Lower leg skin (tissue), 4 donors: ENCODE results near the gene ARIH1. TPM values are rescaled to one million over a fixed set of nuclear protein-coding genes. Genes with fewer than 3 reads are reported as not detected.

Source experiments
- DNase-seq, 2 donors: peaks; one replicate each; pipeline ENCODE4 v3.0.0-alpha.2; 2019; ENCODE audit warnings: low spot score in 2 of 2
- H3K4me3 ChIP-seq: fragments of 200-600 bp; sonication (generic); 2 replicates; pipeline ENCODE4 v1.5.1; 2017; ENCODE audit warnings: mild to moderate bottlenecking, low read depth; ENCODE audit not compliant: poor library complexity, severe bottlenecking
- POLR2A ChIP-seq, 2 donors: fragments of 450-650 bp; IDR thresholded peaks; one replicate each; pipeline ENCODE4 v1.6.1; 2016 to 2017; ENCODE audit warnings: antibody characterized with exemption in 2 of 2, mild to moderate bottlenecking in 1 of 2, moderate library complexity in 1 of 2
- WGBS, 2 donors: methylation state at CpG; one replicate each; pipeline ENCODE4 v1.1.5; 2018; 5-methylcytosine and 5-hydroxymethylcytosine counted together
- intact Hi-C: fragments of 100-400 bp; cut with DNase I; formaldehyde crosslinking; loops from one replicate; pipeline ENCODE4 v1.15.0; 2023; ENCODE audit warnings: low total_unique reads
- total RNA-seq, 4 donors: library from RNA; depleted of rRNA; stranded (reverse); fragments of >200 nt; gene quantifications; one replicate each; pipeline ENCODE4 v1.1.0, GENCODE V29; 2016
- TF ChIP-seq, protein P1 (sequence below), 3 donors: fragments of 450-650 bp; IDR thresholded peaks; one replicate each; pipeline ENCODE4 v1.5.1; 2016; ENCODE audit warnings: antibody characterized with exemption in 3 of 3, mild to moderate bottlenecking in 3 of 3, moderate library complexity in 2 of 3

The ARIH1 gene
- total RNA-seq, 4 donors from 2014 or later: 71.8 to 126 (median 114) TPM

DNA sequence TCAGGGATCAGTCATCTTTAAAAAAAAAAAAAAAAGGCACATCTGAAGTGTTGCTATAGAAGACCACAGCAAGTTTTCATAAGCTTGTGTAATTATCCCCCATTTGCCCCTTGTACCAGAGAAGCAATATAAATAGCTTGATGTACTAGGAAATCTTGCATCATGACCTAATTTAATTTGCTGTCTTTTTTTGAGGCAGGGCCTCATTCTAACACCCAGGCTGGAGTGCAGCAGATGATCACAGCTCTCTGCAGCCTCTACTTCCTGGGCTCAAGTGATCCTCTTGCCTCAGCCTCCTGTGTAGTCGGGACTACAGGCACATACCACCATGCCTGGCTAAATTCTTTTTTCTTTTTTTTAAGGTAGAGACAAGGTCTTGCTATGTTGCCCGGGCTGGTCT lies 88.7 kb downstream of the ARIH1 start:
- DNase-seq: no peak
- H3K4me3 ChIP-seq: no peak overlapping the region
- intact Hi-C loops: no loop called here
- TF ChIP-seq, protein P1, sequence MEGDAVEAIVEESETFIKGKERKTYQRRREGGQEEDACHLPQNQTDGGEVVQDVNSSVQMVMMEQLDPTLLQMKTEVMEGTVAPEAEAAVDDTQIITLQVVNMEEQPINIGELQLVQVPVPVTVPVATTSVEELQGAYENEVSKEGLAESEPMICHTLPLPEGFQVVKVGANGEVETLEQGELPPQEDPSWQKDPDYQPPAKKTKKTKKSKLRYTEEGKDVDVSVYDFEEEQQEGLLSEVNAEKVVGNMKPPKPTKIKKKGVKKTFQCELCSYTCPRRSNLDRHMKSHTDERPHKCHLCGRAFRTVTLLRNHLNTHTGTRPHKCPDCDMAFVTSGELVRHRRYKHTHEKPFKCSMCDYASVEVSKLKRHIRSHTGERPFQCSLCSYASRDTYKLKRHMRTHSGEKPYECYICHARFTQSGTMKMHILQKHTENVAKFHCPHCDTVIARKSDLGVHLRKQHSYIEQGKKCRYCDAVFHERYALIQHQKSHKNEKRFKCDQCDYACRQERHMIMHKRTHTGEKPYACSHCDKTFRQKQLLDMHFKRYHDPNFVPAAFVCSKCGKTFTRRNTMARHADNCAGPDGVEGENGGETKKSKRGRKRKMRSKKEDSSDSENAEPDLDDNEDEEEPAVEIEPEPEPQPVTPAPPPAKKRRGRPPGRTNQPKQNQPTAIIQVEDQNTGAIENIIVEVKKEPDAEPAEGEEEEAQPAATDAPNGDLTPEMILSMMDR (IDR thresholded peaks at IDR 0.05): no peak
- no peak for TF ChIP-seq POLR2A (IDR thresholded peaks at IDR 0.05)
- 98 to 100% methylated on average over 2 of the region's 2 CpGs for WGBS, 2 donors

DNA sequence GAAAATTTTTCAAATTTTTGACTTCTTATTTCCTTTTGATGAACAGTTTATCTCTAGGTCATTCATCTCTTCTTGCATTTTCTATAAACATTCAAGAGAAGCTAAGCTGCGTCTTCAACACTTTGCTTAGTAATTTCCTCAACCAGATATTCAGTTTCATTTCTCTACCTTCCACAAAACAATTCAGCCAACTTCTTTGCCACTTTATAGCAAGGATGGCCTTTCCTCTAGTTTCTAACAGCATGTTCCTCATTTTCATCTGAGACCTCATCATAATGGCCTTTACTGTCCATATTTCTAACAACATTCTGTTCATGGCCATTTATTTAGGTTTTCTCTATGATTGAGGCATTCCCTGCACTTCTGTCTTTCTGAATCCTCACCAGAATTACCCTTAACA lies 90.0 kb downstream of the ARIH1 start:
- H3K4me3 ChIP-seq: no peak overlapping the region
- intact Hi-C loops: no loop called here
- no peak for DNase-seq
- WGBS, 2 donors: 84 to 96% methylated on average over 1 of the region's 1 CpG
- no peak for TF ChIP-seq POLR2A (IDR thresholded peaks at IDR 0.05)
- TF ChIP-seq, protein P1 (IDR thresholded peaks at IDR 0.05): no peak

DNA sequence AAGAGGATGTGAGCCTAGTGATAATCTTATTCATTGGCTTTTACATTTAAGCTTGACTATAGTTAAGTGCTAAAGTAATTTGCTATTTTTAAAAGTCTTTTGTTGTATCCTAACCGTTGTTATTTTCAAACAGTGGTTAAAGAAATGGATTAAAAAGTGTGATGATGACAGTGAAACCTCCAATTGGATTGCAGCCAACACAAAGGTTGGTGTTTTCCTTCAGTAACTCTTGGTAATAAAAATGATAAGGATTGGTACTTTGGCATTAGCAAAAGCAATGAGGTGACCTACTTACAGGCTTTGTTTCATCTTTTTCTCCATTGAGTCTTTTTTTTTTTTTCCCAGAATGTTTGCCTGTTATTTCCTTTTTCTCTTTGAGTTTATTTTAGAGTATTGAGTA lies 92.8 kb downstream of the ARIH1 start:
- whole genome bisulfite sequencing, 2 donors: 72 to 73% methylated on average over 1 of the region's 1 CpG
- no peak overlapping the region for H3K4me3 ChIP-seq
- no peak for DNase-seq
- intact Hi-C loops: no loop called here
- TF ChIP-seq, protein P1 (IDR thresholded peaks at IDR 0.05): no peak
- TF ChIP-seq POLR2A (IDR thresholded peaks at IDR 0.05): no peak

DNA sequence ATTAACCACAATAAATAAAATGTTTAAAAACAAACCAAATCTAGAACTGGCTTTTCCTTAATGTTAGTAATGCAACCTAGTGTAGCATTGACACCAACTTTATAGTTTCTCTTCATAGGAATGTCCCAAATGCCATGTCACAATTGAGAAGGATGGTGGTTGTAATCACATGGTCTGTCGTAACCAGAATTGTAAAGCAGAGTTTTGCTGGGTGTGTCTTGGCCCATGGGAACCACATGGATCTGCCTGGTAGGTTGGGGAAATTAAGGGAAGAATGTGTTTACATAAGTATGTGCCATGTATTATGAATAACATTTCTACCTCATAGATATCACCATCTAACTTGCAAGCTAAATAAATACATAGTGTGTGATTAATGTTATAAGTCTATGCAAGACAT lies 95.9 kb downstream of the ARIH1 start:
- WGBS, 2 donors: 91 to 93% methylated on average over 1 of the region's 1 CpG
- intact Hi-C loops: loop anchor here (10.0 kb wide), 1 partner anchor 45 kb away; no protein-coding TSS in a partner anchor
- no peak for DNase-seq
- TF ChIP-seq, protein P1 (IDR thresholded peaks at IDR 0.05): no peak
- no peak for TF ChIP-seq POLR2A (IDR thresholded peaks at IDR 0.05)
- H3K4me3 ChIP-seq: no peak overlapping the region

DNA sequence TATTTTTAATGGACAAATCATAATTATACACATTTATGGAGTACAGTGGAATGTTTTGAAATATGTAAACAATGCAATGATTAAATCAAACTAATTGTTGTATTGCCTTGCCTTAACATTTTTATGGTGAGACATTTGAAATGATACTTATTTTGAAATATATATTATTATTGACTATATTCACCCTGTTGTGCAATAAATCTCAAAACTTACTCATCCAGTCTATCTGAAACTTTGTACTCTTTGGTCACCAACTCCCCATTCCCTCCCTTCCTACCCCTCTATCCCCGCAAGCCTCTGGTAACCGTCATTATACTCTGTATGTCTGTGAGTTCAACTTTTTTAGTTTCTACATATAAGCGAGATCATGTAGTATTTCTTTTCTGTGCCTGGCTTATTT lies 105.7 kb downstream of the ARIH1 start:
- DNase-seq: no peak
- intact Hi-C loops: loop anchor here (10.0 kb wide), 1 partner anchor 55 kb away; no protein-coding TSS in a partner anchor
- WGBS, 2 donors: 95 to 99% methylated on average over 3 of the region's 3 CpGs
- H3K4me3 ChIP-seq: no peak overlapping the region
- TF ChIP-seq, protein P1 (IDR thresholded peaks at IDR 0.05): no peak
- TF ChIP-seq POLR2A (IDR thresholded peaks at IDR 0.05): no peak

DNA sequence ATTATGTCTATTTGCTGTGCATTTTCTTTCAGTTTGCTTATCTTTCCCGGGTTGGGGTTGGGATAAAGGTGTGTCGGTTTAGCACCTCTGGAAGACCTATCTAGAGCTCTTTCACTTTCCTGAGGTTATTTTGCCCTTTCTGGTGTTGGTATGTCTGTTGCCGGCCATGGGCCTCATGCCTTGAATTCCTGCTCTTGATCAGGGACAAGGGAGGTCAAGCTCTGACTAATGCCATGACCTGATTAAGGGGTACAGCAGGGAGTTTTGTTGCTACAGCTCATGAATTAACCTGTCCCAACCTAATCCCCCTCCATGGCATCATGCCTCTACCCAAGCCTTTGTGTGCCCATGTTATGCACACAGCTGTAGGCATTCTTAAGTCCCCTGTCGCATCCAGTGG lies 109.9 kb downstream of the ARIH1 start:
- H3K4me3 ChIP-seq: no peak overlapping the region
- intact Hi-C loops: no loop called here
- no peak for DNase-seq
- TF ChIP-seq POLR2A (IDR thresholded peaks at IDR 0.05): no peak
- TF ChIP-seq, protein P1 (IDR thresholded peaks at IDR 0.05): no peak
- WGBS, 2 donors: 82 to 96% methylated on average over 4 of the region's 4 CpGs
